ENCODE measurements around the gene PRDM10.
"Not testable (repeated sequence)": the region's sequence is repeated elsewhere in the genome, so short reads cannot be mapped to it uniquely, and the experiment has no call there.

PRDM10 gene

GRCh38 chr11:130031056-130031455 lies 28.4 kb upstream of the PRDM10 start:
- no peak for DNase-seq (ENCODE audit: low read depth)
- TF ChIP-seq CTCF (conservative IDR thresholded peaks at IDR 0.05; ENCODE audit: low read depth, low read length), result no peak
- H3K4me3 ChIP-seq (ENCODE audit: low read length), result no peak overlapping the region

GRCh38 chr11:130029137-130029536 lies 26.5 kb upstream of the PRDM10 start:
- TF ChIP-seq CTCF (conservative IDR thresholded peaks at IDR 0.05; ENCODE audit: low read depth, low read length), result no peak
- DNase-seq (ENCODE audit: low read depth), result no peak
- no peak overlapping the region for H3K4me3 ChIP-seq (ENCODE audit: low read length)

GRCh38 chr11:130025371-130025770 lies 22.7 kb upstream of the PRDM10 start:
- no peak overlapping the region for H3K4me3 ChIP-seq (ENCODE audit: low read length)
- no peak for TF ChIP-seq CTCF (conservative IDR thresholded peaks at IDR 0.05; ENCODE audit: low read depth, low read length)
- DNase-seq (ENCODE audit: low read depth), result no peak

GRCh38 chr11:130024361-130024760 lies 21.7 kb upstream of the PRDM10 start:
- no peak overlapping the region for H3K4me3 ChIP-seq (ENCODE audit: low read length)
- no peak for TF ChIP-seq CTCF (conservative IDR thresholded peaks at IDR 0.05; ENCODE audit: low read depth, low read length)
- no peak for DNase-seq (ENCODE audit: low read depth)

GRCh38 chr11:130023204-130023603 lies 20.6 kb upstream of the PRDM10 start:
- TF ChIP-seq CTCF (conservative IDR thresholded peaks at IDR 0.05; ENCODE audit: low read depth, low read length), result no peak
- no peak for DNase-seq (ENCODE audit: low read depth)
- no peak overlapping the region for H3K4me3 ChIP-seq (ENCODE audit: low read length)

- DNase-seq (ENCODE audit: low read depth), result no peak
- no peak overlapping the region for H3K4me3 ChIP-seq (ENCODE audit: low read length)
- no peak for TF ChIP-seq CTCF (conservative IDR thresholded peaks at IDR 0.05; ENCODE audit: low read depth, low read length)
Measured at GRCh38 chr11:130022799-130023198, 20.2 kb upstream of the PRDM10 start.

GRCh38 chr11:130021606-130022005 lies 19.0 kb upstream of the PRDM10 start:
- DNase-seq (ENCODE audit: low read depth), result not testable (repeated sequence)

GRCh38 chr11:130020323-130020722 lies 17.7 kb upstream of the PRDM10 start:
- no peak for DNase-seq (ENCODE audit: low read depth)

More at GRCh38 chr11:130021606-130022005, 19.0 kb upstream of the PRDM10 start:
- not testable (repeated sequence) for H3K4me3 ChIP-seq (ENCODE audit: low read length)

GRCh38 chr11:130015846-130016245 lies 13.2 kb upstream of the PRDM10 start:
- H3K4me3 ChIP-seq (ENCODE audit: low read length); DNase-seq (ENCODE audit: low read depth): not testable (repeated sequence)

More at GRCh38 chr11:130020323-130020722, 17.7 kb upstream of the PRDM10 start:
- TF ChIP-seq CTCF (conservative IDR thresholded peaks at IDR 0.05; ENCODE audit: low read depth, low read length), result no peak
- H3K4me3 ChIP-seq (ENCODE audit: low read length), result no peak overlapping the region

Data from retinal pigment epithelial cell (primary cell).